Stimulated activated CD8-positive, alpha-beta memory T cell treated with anti-CD3 and anti-CD28 coated beads, Interleukin-2, amount 100 ng/mL, for 1 hour (primary cell): Measurements from ENCODE around the gene LRRC75B.
"Not testable (repeated sequence)": the region's sequence is repeated elsewhere in the genome, so short reads cannot be mapped to it uniquely, and the experiment has no call there.

Source experiments
- DNase-seq, 2 donors: peaks; one replicate each; pipeline ENCODE4 v3.0.0-alpha.2; 2020; ENCODE audit warnings: low read depth in 2 of 2

Gene LRRC75B

GRCh38 chr22:24592851-24593558 lies at the start of gene LRRC75B:
Gene LRRC75B, minus strand, starts transcription at chr22:24593073. Its CDS starts 34 bp downstream, at chr22:24593039.
- no peak for DNase-seq

- DNase-seq: not testable (repeated sequence)
Observed at GRCh38 chr22:24642307-24642706, 49.4 kb upstream of the LRRC75B start.

- not testable (repeated sequence) for DNase-seq
Observed at GRCh38 chr22:24636513-24636912, 43.6 kb upstream of the LRRC75B start.

- not testable (repeated sequence) for DNase-seq
Observed at GRCh38 chr22:24634776-24635389, 42.0 kb upstream of the LRRC75B start.

GRCh38 chr22:24633231-24634023 lies 40.6 kb upstream of the LRRC75B start:
- DNase-seq: not testable (repeated sequence)

- DNase-seq: not testable (repeated sequence)
Observed at GRCh38 chr22:24632642-24633041, 39.8 kb upstream of the LRRC75B start.

- DNase-seq: not testable (repeated sequence)
Observed at GRCh38 chr22:24631430-24632122, 38.7 kb upstream of the LRRC75B start.

- DNase-seq: not testable (repeated sequence)
Observed at GRCh38 chr22:24630812-24631427, 38.0 kb upstream of the LRRC75B start.

GRCh38 chr22:24629069-24629468 lies 36.2 kb upstream of the LRRC75B start:
- not testable (repeated sequence) for DNase-seq

GRCh38 chr22:24627911-24628310 lies 35.0 kb upstream of the LRRC75B start:
- not testable (repeated sequence) for DNase-seq

- DNase-seq: not testable (repeated sequence)
Observed at GRCh38 chr22:24622596-24622995, 29.7 kb upstream of the LRRC75B start.

GRCh38 chr22:24621244-24621643 lies 28.4 kb upstream of the LRRC75B start:
- DNase-seq: not testable (repeated sequence)

- not testable (repeated sequence) for DNase-seq
Observed at GRCh38 chr22:24614794-24615193, 21.9 kb upstream of the LRRC75B start.

GRCh38 chr22:24609888-24610287 lies 17.0 kb upstream of the LRRC75B start:
- not testable (repeated sequence) for DNase-seq

- not testable (repeated sequence) for DNase-seq
Observed at GRCh38 chr22:24608327-24608726, 15.5 kb upstream of the LRRC75B start.

GRCh38 chr22:24607429-24607983 lies 14.6 kb upstream of the LRRC75B start:
- DNase-seq: not testable (repeated sequence)

- not testable (repeated sequence) for DNase-seq
Observed at GRCh38 chr22:24606340-24606739, 13.5 kb upstream of the LRRC75B start.

- not testable (repeated sequence) for DNase-seq
Observed at GRCh38 chr22:24603770-24604629, 11.1 kb upstream of the LRRC75B start.

GRCh38 chr22:24602847-24603769 lies 10.2 kb upstream of the LRRC75B start, which contains the start of gene GGT1:
Gene GGT1, plus strand, starts transcription at chr22:24603193. Its CDS starts 7,889 bp downstream, at chr22:24611082.
- not testable (repeated sequence) for DNase-seq
